Heart left ventricle (tissue), 13 donors: ENCODE results near the gene SNAP47.

Experiments
- POLR2A ChIP-seq, 2 donors: fragments of 450-650 bp; IDR thresholded peaks; one replicate each; pipeline ENCODE4 v1.6.1; 2017; ENCODE audit warnings: antibody characterized with exemption in 2 of 2, mild to moderate bottlenecking in 2 of 2, moderate library complexity in 2 of 2
- TF ChIP-seq, protein P1 (sequence below), 12 donors: fragments of 200-600 bp; sonication (generic) in 4 of 12; IDR thresholded peaks; one replicate each; pipeline versions ENCODE4 v1.5.0 to v1.8.0; 2018 to 2022; ENCODE audit warnings: antibody characterized with exemption in 12 of 12, mild to moderate bottlenecking in 5 of 12
- donor health status: ischemic (EF 13 %, LVEDD 7.1; RV severe dilation, severe dysfunction).
- donor health status: DM: no; HTN: yes; CAD: no.
- donor health status: DM: no; HTN: no; CAD: no.
- donor health status: ischemic (EF 25% LVEDD 6.9; RV normal size, moderate dysfunction).
- donor health status: ischemic (EF 25% LVEDD 5.7; RV mildly dilated, moderate dysfunction).
- donor health status: ischemic (EF 35%, LVEDD 5.7; RV mildly dilated, moderate dysfunction).
- donor health status: nonischemic (EF 11% LVEDD 7.7; RV severe dilation, severe dysfunction).
- donor health status: DM: yes; HTN: yes; CAD: no.
- donor health status: PGD.
- donor health status: ischemic (EF 29% LVEDD 5.4; RV normal size, mild dysfunction).
- donor health status: nonischemic (EF 23%, LVEDD 6.1; RV moderate dilation, normal function).

DNA sequence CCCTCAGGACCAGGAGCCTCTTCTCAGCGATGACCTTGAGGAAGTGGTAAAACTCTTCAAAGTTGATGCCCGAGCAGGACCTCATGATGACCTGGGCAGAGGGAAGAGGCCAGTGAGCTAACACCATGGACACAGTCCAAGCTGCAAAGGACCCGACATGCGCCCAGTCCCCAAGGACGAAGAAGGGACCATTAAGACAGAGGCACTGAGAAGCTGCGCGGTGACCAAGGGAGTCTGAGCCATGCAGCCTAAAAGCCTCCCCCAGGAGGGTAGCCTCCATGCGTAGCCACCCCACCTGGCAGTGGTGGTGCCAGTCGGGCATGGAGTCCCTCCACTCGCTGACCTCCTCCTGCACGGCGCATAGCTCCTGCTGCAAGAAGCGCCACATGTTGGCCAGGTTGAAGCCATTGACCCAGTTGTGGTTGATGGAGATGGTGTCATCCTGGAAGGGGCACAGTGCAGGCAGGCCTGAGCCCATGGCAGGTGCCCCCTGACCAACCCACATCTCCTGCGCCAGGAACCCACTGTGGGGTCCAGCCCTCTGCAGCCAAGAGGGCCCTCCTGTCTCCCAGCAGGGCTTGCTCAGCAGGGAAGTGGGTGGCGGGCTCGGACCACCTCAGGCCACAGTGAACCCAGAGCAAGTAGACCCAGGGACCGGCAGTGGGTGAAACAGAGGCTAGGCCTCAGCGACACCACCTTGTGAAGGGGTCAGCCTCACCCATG is 2.5 kb upstream of the SNAP47 start:
- TF ChIP-seq, protein P1, sequence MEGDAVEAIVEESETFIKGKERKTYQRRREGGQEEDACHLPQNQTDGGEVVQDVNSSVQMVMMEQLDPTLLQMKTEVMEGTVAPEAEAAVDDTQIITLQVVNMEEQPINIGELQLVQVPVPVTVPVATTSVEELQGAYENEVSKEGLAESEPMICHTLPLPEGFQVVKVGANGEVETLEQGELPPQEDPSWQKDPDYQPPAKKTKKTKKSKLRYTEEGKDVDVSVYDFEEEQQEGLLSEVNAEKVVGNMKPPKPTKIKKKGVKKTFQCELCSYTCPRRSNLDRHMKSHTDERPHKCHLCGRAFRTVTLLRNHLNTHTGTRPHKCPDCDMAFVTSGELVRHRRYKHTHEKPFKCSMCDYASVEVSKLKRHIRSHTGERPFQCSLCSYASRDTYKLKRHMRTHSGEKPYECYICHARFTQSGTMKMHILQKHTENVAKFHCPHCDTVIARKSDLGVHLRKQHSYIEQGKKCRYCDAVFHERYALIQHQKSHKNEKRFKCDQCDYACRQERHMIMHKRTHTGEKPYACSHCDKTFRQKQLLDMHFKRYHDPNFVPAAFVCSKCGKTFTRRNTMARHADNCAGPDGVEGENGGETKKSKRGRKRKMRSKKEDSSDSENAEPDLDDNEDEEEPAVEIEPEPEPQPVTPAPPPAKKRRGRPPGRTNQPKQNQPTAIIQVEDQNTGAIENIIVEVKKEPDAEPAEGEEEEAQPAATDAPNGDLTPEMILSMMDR (IDR thresholded peaks at IDR 0.05), result no peak
- TF ChIP-seq POLR2A (IDR thresholded peaks at IDR 0.05), result no peak
